ENCODE data around the gene RNF146.

DNA sequence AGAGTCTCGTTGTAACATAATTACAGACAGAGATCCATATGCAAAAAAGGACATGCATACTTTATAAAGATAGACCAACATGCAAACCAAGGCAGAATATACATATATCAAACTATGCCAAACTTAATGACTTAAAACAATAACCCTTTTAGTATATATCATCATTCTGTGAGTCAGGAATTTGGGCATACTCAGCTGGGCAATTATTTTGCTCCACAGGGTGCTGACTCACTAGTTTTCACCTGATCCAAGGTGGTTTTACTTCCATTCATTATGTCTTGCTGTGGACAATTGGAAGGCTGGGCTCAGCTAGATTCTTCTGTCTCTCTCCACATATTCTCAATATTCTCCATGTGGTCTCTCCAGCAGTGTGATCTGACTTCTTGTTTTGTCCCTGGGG lies 41.2 kb upstream of the RNF146 start:
- TF ChIP-seq MED1 (CRISPR knock-in tag; IDR thresholded peaks at IDR 0.05) (no peak), EP300 (IDR thresholded peaks at IDR 0.05; ENCODE audit: low read depth in 2 of 2, low read length in 2 of 2) (no peak), EP300 (CRISPR knock-in tag; IDR thresholded peaks at IDR 0.05; ENCODE audit: borderline replicate concordance) (no peak), CERS6 (CRISPR knock-in tag; IDR thresholded peaks at IDR 0.05) (no peak), GABPA (IDR thresholded peaks at IDR 0.05; ENCODE audit: low read depth, low read length) (no peak), GABPA (CRISPR knock-in tag; IDR thresholded peaks at IDR 0.05; ENCODE audit: low read depth) (no peak), ZNF143 (CRISPR knock-in tag; IDR thresholded peaks at IDR 0.05) (no peak)
- TF ChIP-seq, protein P1, sequence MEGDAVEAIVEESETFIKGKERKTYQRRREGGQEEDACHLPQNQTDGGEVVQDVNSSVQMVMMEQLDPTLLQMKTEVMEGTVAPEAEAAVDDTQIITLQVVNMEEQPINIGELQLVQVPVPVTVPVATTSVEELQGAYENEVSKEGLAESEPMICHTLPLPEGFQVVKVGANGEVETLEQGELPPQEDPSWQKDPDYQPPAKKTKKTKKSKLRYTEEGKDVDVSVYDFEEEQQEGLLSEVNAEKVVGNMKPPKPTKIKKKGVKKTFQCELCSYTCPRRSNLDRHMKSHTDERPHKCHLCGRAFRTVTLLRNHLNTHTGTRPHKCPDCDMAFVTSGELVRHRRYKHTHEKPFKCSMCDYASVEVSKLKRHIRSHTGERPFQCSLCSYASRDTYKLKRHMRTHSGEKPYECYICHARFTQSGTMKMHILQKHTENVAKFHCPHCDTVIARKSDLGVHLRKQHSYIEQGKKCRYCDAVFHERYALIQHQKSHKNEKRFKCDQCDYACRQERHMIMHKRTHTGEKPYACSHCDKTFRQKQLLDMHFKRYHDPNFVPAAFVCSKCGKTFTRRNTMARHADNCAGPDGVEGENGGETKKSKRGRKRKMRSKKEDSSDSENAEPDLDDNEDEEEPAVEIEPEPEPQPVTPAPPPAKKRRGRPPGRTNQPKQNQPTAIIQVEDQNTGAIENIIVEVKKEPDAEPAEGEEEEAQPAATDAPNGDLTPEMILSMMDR (CRISPR knock-in tag; IDR thresholded peaks at IDR 0.05), result no peak
